Activated CD4-positive, alpha-beta T cell treated with anti-CD3 and anti-CD28 coated beads, Interleukin-2, amount 50 U/mL, for 1 hour (primary cell): Measurements from ENCODE around the gene IQGAP2.

Experiments
- DNase-seq: peaks from one replicate; pipeline ENCODE4 v3.0.0-alpha.2; 2020

Gene IQGAP2

GRCh38 chr5:76483433-76483832 is 80.3 kb downstream of the IQGAP2 start:
- no peak for DNase-seq

- no peak for DNase-seq
Measured at GRCh38 chr5:76483881-76484280, 80.8 kb downstream of the IQGAP2 start.

- no peak for DNase-seq
Measured at GRCh38 chr5:76485511-76485910, 82.4 kb downstream of the IQGAP2 start.

- no peak for DNase-seq
Measured at GRCh38 chr5:76487386-76487785, 84.3 kb downstream of the IQGAP2 start.

GRCh38 chr5:76487821-76488220 is 84.7 kb downstream of the IQGAP2 start:
- no peak for DNase-seq

- no peak for DNase-seq
Measured at GRCh38 chr5:76488969-76489368, 85.9 kb downstream of the IQGAP2 start.

GRCh38 chr5:76489877-76490688 is 87.0 kb downstream of the IQGAP2 start:
- no peak for DNase-seq

- no peak for DNase-seq
Measured at GRCh38 chr5:76490960-76491359, 87.9 kb downstream of the IQGAP2 start.

- DNase-seq: no peak
Measured at GRCh38 chr5:76492819-76493189, 89.7 kb downstream of the IQGAP2 start.

GRCh38 chr5:76493190-76493837 is 90.2 kb downstream of the IQGAP2 start:
- no peak for DNase-seq

GRCh38 chr5:76494201-76494600 is 91.1 kb downstream of the IQGAP2 start:
- no peak for DNase-seq

- no peak for DNase-seq
Measured at GRCh38 chr5:76495870-76496269, 92.8 kb downstream of the IQGAP2 start.

GRCh38 chr5:76497065-76497460 is 94.0 kb downstream of the IQGAP2 start:
- no peak for DNase-seq

- DNase-seq: no peak
Measured at GRCh38 chr5:76497986-76498717, 95.1 kb downstream of the IQGAP2 start.

- DNase-seq: no peak
Measured at GRCh38 chr5:76499507-76500161, 96.5 kb downstream of the IQGAP2 start.

GRCh38 chr5:76500633-76501393 is 97.7 kb downstream of the IQGAP2 start:
- DNase-seq: no peak

GRCh38 chr5:76503929-76504328 is 100.8 kb downstream of the IQGAP2 start:
- DNase-seq: no peak

GRCh38 chr5:76504901-76505564 is 101.9 kb downstream of the IQGAP2 start:
- no peak for DNase-seq

- no peak for DNase-seq
Measured at GRCh38 chr5:76513476-76513875, 110.4 kb downstream of the IQGAP2 start.

GRCh38 chr5:76514292-76514691 is 111.2 kb downstream of the IQGAP2 start:
- no peak for DNase-seq

- no peak for DNase-seq
Measured at GRCh38 chr5:76514713-76515112, 111.6 kb downstream of the IQGAP2 start.

GRCh38 chr5:76517334-76517733 is 114.2 kb downstream of the IQGAP2 start:
- no peak for DNase-seq
